ENCODE data around the gene ENPP4. TPM values are rescaled to one million over a fixed set of nuclear protein-coding genes. Genes with fewer than 3 reads are reported as not detected.

Gene ENPP4
- total RNA-seq, 2 donors from 2014 or later = 2.9 to 4.6 TPM

DNA sequence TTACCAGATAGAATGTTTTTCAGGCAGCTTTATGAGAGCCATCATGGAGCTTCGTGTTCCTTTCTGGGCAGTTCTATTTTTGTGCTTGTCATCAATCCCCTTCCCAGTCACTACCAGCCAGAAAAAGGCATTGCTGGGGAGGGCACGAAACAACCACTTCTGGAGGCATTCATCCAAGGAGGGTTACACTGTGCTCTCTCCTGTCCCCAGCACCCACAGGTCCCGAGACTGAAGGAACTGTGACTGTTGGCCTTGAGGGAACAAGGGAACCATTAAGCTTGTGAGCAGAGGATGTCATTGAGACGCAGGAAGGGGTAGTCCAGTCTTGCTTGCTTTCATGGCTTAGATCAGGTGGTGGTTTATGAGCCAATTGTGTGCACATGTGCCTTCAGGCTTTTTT lies 61.1 kb downstream of the ENPP4 start:
- H3K4me3 Mint-ChIP-seq = no peak overlapping the region
- DNase-seq (no peak), ATAC-seq (no peak)
- H3K4me1 Mint-ChIP-seq = no peaks in the 10 kb centered on the region
- H3K27me3 Mint-ChIP-seq = peaks cover 24% of the 10 kb centered on the region
- H3K36me3 Mint-ChIP-seq (ENCODE audit: low read depth) = peaks cover 2% of the 10 kb centered on the region
- H3K27ac Mint-ChIP-seq = no peak overlapping the region
- H3K9me3 ChIP-seq (ENCODE audit: control insufficient read depth, low read length, poor library complexity, severe bottlenecking) = no peaks in the 10 kb centered on the region

GRCh38 chr6:46191961-46192360 lies 62.2 kb downstream of the ENPP4 start:
- Mint-ChIP-seq H3K4me3 (no peak overlapping the region), H3K4me1 (no peaks in the 10 kb centered on the region), H3K36me3 (ENCODE audit: low read depth) (peaks cover 2% of the 10 kb centered on the region), H3K27ac (no peak overlapping the region), H3K27me3 (peaks cover 14% of the 10 kb centered on the region)
- H3K9me3 ChIP-seq (ENCODE audit: control insufficient read depth, low read length, poor library complexity, severe bottlenecking) = no peaks in the 10 kb centered on the region
- DNase-seq (no peak), ATAC-seq (no peak)

Other genes with a start within 250 kb of the ENPP4 start
- 10 to 100 TPM in 1 of 2 donors, 1 to 10 TPM in 1; 7.2 to 10.1 TPM for gene CLIC5, start 114.1 kb upstream of the ENPP4 start, total RNA-seq
- under 1 TPM; 0.16 to 0.52 TPM for gene ENPP5, start 41.0 kb downstream of the ENPP4 start, total RNA-seq

All from T-helper 17 cell (primary cell).